Kidney epithelial cell (primary cell): ENCODE measurements around the gene TRIM13. TPM values are rescaled to one million over a fixed set of nuclear protein-coding genes. Genes with fewer than 3 reads are reported as not detected.
"Not testable (repeated sequence)": the region's sequence is repeated elsewhere in the genome, so short reads cannot be mapped to it uniquely, and the experiment has no call there.

ENCODE experiments used
- DNase-seq: peaks from one replicate; pipeline ENCODE4 v3.0.0-alpha.2; 2010; ENCODE audit warnings: low read depth
- H3K27me3 ChIP-seq: 2 replicates; pipeline ENCODE4 v1.6.0; 2011; ENCODE audit warnings: low read length; ENCODE audit not compliant: control insufficient read depth, insufficient read depth
- H3K36me3 ChIP-seq: 2 replicates; pipeline ENCODE4 v1.5.1; 2011; ENCODE audit warnings: low read length; ENCODE audit not compliant: control insufficient read depth, insufficient read depth
- H3K4me3 ChIP-seq: 2 replicates; pipeline ENCODE4 v1.5.1; 2011; ENCODE audit warnings: low read depth, mild to moderate bottlenecking, control low read depth, low read length
- CTCF ChIP-seq: IDR thresholded peaks from 2 replicates; pipeline ENCODE4 v1.5.1; 2011; ENCODE audit warnings: mild to moderate bottlenecking, moderate library complexity, low read length, control low read depth, inconsistent platforms; ENCODE audit not compliant: insufficient read depth, poor library complexity, severe bottlenecking
- total RNA-seq: library from RNA; depleted of rRNA; stranded (reverse); fragments of >200 nt; gene quantifications from 2 replicates; pipeline ENCODE4 v1.2.3, GENCODE V29; 2015

The TRIM13 gene
- total RNA-seq, 1 donor from 2014 or later = 17.5 TPM

GRCh38 chr13:50055454-50055853 is 58.6 kb downstream of the TRIM13 start:
- Histone ChIP-seq H3K27me3 (no peaks in the 10 kb centered on the region), H3K36me3 (no peaks in the 10 kb centered on the region), H3K4me3 (no peak overlapping the region)
- TF ChIP-seq CTCF = no peak
- no peak for DNase-seq

- Histone ChIP-seq H3K4me3 (no peak overlapping the region), H3K36me3 (no peaks in the 10 kb centered on the region), H3K27me3 (no peaks in the 10 kb centered on the region)
- TF ChIP-seq CTCF = no peak
- DNase-seq = no peak
Measured at GRCh38 chr13:50060718-50061117, 63.9 kb downstream of the TRIM13 start.

- H3K36me3 ChIP-seq, H3K27me3 ChIP-seq, H3K4me3 ChIP-seq, DNase-seq: not testable (repeated sequence)
Measured at GRCh38 chr13:50062336-50062735, 65.5 kb downstream of the TRIM13 start.

GRCh38 chr13:50065712-50066111 is 68.9 kb downstream of the TRIM13 start:
- H3K27me3 ChIP-seq = no peaks in the 10 kb centered on the region
- DNase-seq = no peak
- no peak for TF ChIP-seq CTCF
- H3K4me3 ChIP-seq = no peak overlapping the region
- H3K36me3 ChIP-seq = peaks cover 3% of the 10 kb centered on the region

Other genes with a start within 250 kb of the TRIM13 start
- 32.0 and 32.2 TPM in 2 replicates for gene KPNA3, start 204.4 kb upstream of the TRIM13 start, total RNA-seq
- gene SPRYD7, start 60.7 kb upstream of the TRIM13 start, total RNA-seq = 4.4 and 6.0 TPM in 2 replicates
- 0.62 TPM in 1 of 2 replicates, not detected in the other for gene KCNRG, start 18.4 kb downstream of the TRIM13 start, total RNA-seq